ENCODE data around the gene DNASE2B.

- no peak for TF ChIP-seq POLR2A (IDR thresholded peaks at IDR 0.05; ENCODE audit: low read length)
- no peak for TF ChIP-seq CTCF (IDR thresholded peaks at IDR 0.05)
- TF ChIP-seq MYC (IDR thresholded peaks at IDR 0.05; ENCODE audit: borderline replicate concordance, low read length): no peak
- no peak for TF ChIP-seq POLR2AphosphoS2 (conservative IDR thresholded peaks at IDR 0.05; ENCODE audit: low read length)
- TF ChIP-seq HDAC2 (IDR thresholded peaks at IDR 0.05): no peak
- no peak for TF ChIP-seq RFX5 (IDR thresholded peaks at IDR 0.05)
- no peak for TF ChIP-seq EP300 (IDR thresholded peaks at IDR 0.05)
Observed at GRCh38 chr1:84430546-84430945, 32.3 kb downstream of the DNASE2B start.

All from A549 (cell line).